Loucy (cell line): ENCODE data around the gene KRT13.

Experiments
- CTCF ChIP-seq: fragments of 200-600 bp; sonication (generic); conservative IDR thresholded peaks from 2 replicates; pipeline ENCODE4 v1.5.1; 2014; ENCODE audit warnings: mild to moderate bottlenecking, antibody characterized with exemption, low read length
- EZH2phosphoT487 ChIP-seq: fragments of 200-600 bp; IDR thresholded peaks from 2 replicates; pipeline ENCODE4 v1.6.1; 2018; ENCODE audit warnings: antibody characterized with exemption, mild to moderate bottlenecking, moderate library complexity, borderline replicate concordance

- TF ChIP-seq CTCF (no peak), EZH2phosphoT487 (no peak)
Measured at GRCh38 chr17:41468346-41468745, 37.1 kb downstream of the KRT13 start.
